H1 (cell line): ENCODE data around the gene RABL3. TPM values are rescaled to one million over a fixed set of nuclear protein-coding genes. Genes with fewer than 3 reads are reported as not detected.

ENCODE experiments used
- ATF2 ChIP-seq: IDR thresholded peaks from 2 replicates; pipeline ENCODE4 v1.6.1; 2012; ENCODE audit warnings: low read length, inconsistent platforms
- BRCA1 ChIP-seq: IDR thresholded peaks from 2 replicates; pipeline ENCODE4 v1.6.1; 2012; ENCODE audit warnings: low read depth, low read length, improper control_type of control experiment
- CREB1 ChIP-seq: IDR thresholded peaks from 2 replicates; pipeline ENCODE4 v1.6.1; 2012; ENCODE audit warnings: inconsistent platforms
- HDAC6 ChIP-seq: IDR thresholded peaks from one replicate; pipeline ENCODE4 v1.7.1; 2012; ENCODE audit warnings: low read depth, mild to moderate bottlenecking, inconsistent platforms, low read length, moderate library complexity
- JUND ChIP-seq: IDR thresholded peaks from 2 replicates; pipeline ENCODE4 v1.6.1; 2011; ENCODE audit warnings: mild to moderate bottlenecking, improper control_type of control experiment, low read length
- NRF1 ChIP-seq: IDR thresholded peaks from 2 replicates; pipeline ENCODE4 v1.6.1; 2011; ENCODE audit warnings: mild to moderate bottlenecking, low read depth, low read length, improper control_type of control experiment
- RFX5 ChIP-seq: IDR thresholded peaks from 2 replicates; pipeline ENCODE4 v1.6.1; 2011; ENCODE audit warnings: low read depth, low read length, improper control_type of control experiment, borderline replicate concordance
- SUZ12 ChIP-seq: fragments of 200-600 bp; sonication (generic); IDR thresholded peaks from 2 replicates; pipeline ENCODE4 v1.6.1; 2012; ENCODE audit warnings: mild to moderate bottlenecking, inconsistent platforms, low read length, moderate library complexity, mixed read lengths
- USF2 ChIP-seq: IDR thresholded peaks from 2 replicates; pipeline ENCODE4 v1.6.1; 2011; ENCODE audit warnings: low read length, improper control_type of control experiment
- polyA plus RNA-seq, 7 experiments: library from polyadenylated mRNA; depleted of rRNA in 3 of 7; stranded (reverse) in 5 of 7; unstranded in 2 of 7; fragments of >200 nt in 5 of 7; fragments of 200-250 nt in 2 of 7; gene quantifications; 1 replicate in 5 of 7; 2 replicates in 1 of 7; 4 replicates in 1 of 7; pipeline versions ENCODE4 v1.2.1 to v1.2.3, GENCODE V29; 2011 to 2013; ENCODE audit warnings: missing spikeins in 2 of 7, mixed read lengths in 2 of 7
- total RNA-seq: library from RNA; stranded (reverse); fragmentation: NEBNext Ultra II Directional; extraction: Animal tissue kit (Norgen Biotek cat#: 25700); gene quantifications from 2 replicates; pipeline ENCODE4 v1.2.1, GENCODE V29; 2021
- TF ChIP-seq, protein P1 (sequence below): fragments of 300-600 bp; sonication (generic); IDR thresholded peaks from 2 replicates; pipeline ENCODE4 v1.7.1; 2012; ENCODE audit warnings: low read length, moderate library complexity, mild to moderate bottlenecking, inconsistent platforms; ENCODE audit not compliant: insufficient replicate concordance

Gene RABL3
- total and polyA plus RNA-seq, 2 of the 8 experiments (the other 6 are each of a cell fraction or from before 2014, with no cell fraction given): 4.4 to 19.2 TPM

DNA sequence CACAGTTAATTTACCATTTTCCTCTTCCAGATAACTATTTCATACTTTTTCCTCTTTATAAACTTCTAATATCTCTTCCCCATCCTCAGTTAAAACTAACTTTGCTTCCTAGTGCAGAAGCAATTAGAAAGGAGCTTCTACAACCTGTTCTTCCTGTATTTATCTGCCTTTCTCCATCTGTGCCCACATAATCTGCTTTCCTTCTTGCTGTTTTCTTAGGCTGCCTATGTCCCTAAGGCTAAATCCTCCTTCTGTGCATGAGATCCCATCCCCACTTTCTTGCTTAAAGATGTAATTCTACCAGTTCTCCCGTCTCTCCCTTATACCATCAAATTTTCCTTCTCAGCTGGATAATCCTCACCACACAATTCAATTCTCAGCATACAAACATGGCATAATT lies 31.9 kb downstream of the RABL3 start (continued):
- TF ChIP-seq, protein P1, sequence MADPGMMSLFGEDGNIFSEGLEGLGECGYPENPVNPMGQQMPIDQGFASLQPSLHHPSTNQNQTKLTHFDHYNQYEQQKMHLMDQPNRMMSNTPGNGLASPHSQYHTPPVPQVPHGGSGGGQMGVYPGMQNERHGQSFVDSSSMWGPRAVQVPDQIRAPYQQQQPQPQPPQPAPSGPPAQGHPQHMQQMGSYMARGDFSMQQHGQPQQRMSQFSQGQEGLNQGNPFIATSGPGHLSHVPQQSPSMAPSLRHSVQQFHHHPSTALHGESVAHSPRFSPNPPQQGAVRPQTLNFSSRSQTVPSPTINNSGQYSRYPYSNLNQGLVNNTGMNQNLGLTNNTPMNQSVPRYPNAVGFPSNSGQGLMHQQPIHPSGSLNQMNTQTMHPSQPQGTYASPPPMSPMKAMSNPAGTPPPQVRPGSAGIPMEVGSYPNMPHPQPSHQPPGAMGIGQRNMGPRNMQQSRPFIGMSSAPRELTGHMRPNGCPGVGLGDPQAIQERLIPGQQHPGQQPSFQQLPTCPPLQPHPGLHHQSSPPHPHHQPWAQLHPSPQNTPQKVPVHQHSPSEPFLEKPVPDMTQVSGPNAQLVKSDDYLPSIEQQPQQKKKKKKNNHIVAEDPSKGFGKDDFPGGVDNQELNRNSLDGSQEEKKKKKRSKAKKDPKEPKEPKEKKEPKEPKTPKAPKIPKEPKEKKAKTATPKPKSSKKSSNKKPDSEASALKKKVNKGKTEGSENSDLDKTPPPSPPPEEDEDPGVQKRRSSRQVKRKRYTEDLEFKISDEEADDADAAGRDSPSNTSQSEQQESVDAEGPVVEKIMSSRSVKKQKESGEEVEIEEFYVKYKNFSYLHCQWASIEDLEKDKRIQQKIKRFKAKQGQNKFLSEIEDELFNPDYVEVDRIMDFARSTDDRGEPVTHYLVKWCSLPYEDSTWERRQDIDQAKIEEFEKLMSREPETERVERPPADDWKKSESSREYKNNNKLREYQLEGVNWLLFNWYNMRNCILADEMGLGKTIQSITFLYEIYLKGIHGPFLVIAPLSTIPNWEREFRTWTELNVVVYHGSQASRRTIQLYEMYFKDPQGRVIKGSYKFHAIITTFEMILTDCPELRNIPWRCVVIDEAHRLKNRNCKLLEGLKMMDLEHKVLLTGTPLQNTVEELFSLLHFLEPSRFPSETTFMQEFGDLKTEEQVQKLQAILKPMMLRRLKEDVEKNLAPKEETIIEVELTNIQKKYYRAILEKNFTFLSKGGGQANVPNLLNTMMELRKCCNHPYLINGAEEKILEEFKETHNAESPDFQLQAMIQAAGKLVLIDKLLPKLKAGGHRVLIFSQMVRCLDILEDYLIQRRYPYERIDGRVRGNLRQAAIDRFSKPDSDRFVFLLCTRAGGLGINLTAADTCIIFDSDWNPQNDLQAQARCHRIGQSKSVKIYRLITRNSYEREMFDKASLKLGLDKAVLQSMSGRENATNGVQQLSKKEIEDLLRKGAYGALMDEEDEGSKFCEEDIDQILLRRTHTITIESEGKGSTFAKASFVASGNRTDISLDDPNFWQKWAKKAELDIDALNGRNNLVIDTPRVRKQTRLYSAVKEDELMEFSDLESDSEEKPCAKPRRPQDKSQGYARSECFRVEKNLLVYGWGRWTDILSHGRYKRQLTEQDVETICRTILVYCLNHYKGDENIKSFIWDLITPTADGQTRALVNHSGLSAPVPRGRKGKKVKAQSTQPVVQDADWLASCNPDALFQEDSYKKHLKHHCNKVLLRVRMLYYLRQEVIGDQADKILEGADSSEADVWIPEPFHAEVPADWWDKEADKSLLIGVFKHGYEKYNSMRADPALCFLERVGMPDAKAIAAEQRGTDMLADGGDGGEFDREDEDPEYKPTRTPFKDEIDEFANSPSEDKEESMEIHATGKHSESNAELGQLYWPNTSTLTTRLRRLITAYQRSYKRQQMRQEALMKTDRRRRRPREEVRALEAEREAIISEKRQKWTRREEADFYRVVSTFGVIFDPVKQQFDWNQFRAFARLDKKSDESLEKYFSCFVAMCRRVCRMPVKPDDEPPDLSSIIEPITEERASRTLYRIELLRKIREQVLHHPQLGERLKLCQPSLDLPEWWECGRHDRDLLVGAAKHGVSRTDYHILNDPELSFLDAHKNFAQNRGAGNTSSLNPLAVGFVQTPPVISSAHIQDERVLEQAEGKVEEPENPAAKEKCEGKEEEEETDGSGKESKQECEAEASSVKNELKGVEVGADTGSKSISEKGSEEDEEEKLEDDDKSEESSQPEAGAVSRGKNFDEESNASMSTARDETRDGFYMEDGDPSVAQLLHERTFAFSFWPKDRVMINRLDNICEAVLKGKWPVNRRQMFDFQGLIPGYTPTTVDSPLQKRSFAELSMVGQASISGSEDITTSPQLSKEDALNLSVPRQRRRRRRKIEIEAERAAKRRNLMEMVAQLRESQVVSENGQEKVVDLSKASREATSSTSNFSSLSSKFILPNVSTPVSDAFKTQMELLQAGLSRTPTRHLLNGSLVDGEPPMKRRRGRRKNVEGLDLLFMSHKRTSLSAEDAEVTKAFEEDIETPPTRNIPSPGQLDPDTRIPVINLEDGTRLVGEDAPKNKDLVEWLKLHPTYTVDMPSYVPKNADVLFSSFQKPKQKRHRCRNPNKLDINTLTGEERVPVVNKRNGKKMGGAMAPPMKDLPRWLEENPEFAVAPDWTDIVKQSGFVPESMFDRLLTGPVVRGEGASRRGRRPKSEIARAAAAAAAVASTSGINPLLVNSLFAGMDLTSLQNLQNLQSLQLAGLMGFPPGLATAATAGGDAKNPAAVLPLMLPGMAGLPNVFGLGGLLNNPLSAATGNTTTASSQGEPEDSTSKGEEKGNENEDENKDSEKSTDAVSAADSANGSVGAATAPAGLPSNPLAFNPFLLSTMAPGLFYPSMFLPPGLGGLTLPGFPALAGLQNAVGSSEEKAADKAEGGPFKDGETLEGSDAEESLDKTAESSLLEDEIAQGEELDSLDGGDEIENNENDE: no peak
- TF ChIP-seq RFX5: no peak
- TF ChIP-seq CREB1: no peak
- TF ChIP-seq USF2: no peak
- no peak for TF ChIP-seq BRCA1
- no peak for TF ChIP-seq ATF2
- TF ChIP-seq JUND: no peak
- TF ChIP-seq HDAC6: no peak
- no peak for TF ChIP-seq NRF1
- no peak for TF ChIP-seq SUZ12
